PFSK-1 (cell line): ENCODE results near the gene INSIG1.

Experiments used
- POLR2AphosphoS5 ChIP-seq: IDR thresholded peaks from 2 replicates; pipeline ENCODE4 v1.6.1; 2012; ENCODE audit warnings: low read depth, mild to moderate bottlenecking, control low read depth, low read length, moderate library complexity
- REST ChIP-seq, 2 experiments: IDR thresholded peaks; 2 replicates each; pipeline versions ENCODE4 v1.6.1 to v1.8.0; 2011 to 2012; ENCODE audit warnings: low read depth in 2 of 2, low read length in 2 of 2, control low read depth in 1 of 2, inconsistent platforms in 1 of 2, mild to moderate bottlenecking in 1 of 2, moderate library complexity in 1 of 2; ENCODE audit not compliant: insufficient read depth in 1 of 2
- SIN3A ChIP-seq: IDR thresholded peaks from 2 replicates; pipeline ENCODE4 v1.6.1; 2012; ENCODE audit warnings: mild to moderate bottlenecking, low read length, moderate library complexity, borderline replicate concordance; ENCODE audit not compliant: insufficient read depth

GRCh38 chr7:155259866-155260497, 37.7 kb upstream of the INSIG1 start:
- TF ChIP-seq REST (IDR thresholded peaks at IDR 0.05; ENCODE audit: insufficient read depth in 1 of 2, low read depth in 2 of 2, low read length in 2 of 2) (no peak), POLR2AphosphoS5 (no peak), SIN3A (no peak)
